GM19099 (cell line): ENCODE results near the gene ADRA2C.

Experiments
- POLR2A ChIP-seq: IDR thresholded peaks from 3 replicates; pipeline ENCODE4 v1.6.1; 2011; ENCODE audit warnings: low read depth; ENCODE audit not compliant: insufficient read length; ENCODE audit errors: extremely low read depth

Gene ADRA2C

GRCh38 chr4:3765271-3766035 lies 732 bp upstream of the ADRA2C start:
- TF ChIP-seq POLR2A: no peak

DNA sequence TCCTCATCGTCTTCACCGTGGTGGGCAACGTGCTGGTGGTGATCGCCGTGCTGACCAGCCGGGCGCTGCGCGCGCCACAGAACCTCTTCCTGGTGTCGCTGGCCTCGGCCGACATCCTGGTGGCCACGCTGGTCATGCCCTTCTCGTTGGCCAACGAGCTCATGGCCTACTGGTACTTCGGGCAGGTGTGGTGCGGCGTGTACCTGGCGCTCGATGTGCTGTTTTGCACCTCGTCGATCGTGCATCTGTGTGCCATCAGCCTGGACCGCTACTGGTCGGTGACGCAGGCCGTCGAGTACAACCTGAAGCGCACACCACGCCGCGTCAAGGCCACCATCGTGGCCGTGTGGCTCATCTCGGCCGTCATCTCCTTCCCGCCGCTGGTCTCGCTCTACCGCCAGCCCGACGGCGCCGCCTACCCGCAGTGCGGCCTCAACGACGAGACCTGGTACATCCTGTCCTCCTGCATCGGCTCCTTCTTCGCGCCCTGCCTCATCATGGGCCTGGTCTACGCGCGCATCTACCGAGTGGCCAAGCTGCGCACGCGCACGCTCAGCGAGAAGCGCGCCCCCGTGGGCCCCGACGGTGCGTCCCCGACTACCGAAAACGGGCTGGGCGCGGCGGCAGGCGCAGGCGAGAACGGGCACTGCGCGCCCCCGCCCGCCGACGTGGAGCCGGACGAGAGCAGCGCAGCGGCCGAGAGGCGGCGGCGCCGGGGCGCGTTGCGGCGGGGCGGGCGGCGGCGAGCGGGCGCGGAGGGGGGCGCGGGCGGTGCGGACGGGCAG lies 792 bp downstream of the ADRA2C start:
- no peak for TF ChIP-seq POLR2A

GRCh38 chr4:3767570-3768288 lies 1.5 kb downstream of the ADRA2C start:
- TF ChIP-seq POLR2A: no peak

DNA sequence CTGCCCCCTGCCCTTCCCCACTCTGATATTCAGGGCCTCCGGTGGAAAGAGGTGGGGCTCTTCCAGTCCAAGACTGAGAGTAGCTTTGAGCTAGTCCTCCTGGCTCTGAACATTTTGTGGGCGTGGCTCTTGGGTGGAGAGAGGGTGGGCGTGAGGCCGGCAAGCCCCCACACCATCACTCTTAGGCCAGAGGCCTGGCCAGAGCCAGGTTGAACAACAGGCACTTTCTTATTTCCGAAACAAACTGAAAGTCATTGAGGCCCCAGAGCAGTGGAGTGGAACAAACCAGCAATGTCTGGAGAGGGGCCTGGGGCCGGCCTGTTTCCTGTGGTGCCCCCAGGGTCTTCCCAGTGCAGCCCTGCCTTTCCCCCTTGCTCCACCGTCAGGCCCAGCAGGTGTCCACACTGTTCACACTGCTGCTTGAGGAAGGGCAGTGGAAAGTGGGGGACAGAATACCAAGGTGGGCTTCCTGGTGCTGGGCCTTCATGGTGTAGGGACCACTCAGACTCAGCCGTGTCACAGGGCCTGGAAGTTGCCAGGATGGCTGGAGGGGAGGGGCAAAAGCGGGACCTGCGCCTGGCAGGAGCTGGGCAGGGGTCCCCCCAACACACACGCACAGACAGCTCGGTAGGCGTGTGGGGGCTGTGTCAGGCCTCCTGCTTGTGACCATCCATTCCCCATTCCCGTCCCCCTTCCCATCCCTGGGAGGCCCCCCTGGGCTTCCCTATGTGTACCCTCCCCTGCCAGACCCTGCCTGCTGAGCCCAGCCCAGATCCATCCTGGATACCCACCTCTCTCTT lies 2.9 kb downstream of the ADRA2C start:
- TF ChIP-seq POLR2A: no peak

GRCh38 chr4:3769642-3770184 lies 3.5 kb downstream of the ADRA2C start:
- TF ChIP-seq POLR2A: no peak

- TF ChIP-seq POLR2A: no peak
Observed at GRCh38 chr4:3770323-3771163, 4.4 kb downstream of the ADRA2C start.

GRCh38 chr4:3771164-3771809 lies 5.1 kb downstream of the ADRA2C start:
- no peak for TF ChIP-seq POLR2A

DNA sequence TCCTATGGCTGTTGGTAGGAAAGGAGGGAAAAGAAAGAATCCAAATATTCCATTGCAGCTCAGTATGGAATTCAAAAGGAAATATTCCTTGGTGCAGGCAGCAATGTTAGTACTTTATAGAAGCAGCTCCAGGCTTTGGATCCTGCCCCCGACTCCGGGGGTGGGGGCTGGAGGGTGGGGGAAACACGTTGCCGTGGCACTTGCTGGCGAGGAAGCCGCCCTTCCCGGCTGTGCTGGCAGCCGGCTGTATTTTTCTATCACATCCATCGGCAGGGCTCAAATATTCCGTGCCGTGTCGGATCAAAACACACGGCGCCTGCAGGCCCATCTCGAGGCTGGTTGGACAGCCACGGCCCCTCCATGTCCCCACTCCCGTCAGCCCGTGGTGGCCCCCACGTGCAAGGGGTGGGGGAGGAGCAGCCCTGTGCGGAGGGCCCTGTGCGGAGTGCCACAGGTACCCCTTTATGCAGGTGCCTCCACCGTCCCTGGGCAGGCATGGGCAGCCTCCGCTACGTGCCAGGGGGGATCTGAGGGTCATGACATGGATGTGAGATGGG lies 5.8 kb downstream of the ADRA2C start:
- TF ChIP-seq POLR2A: no peak

- no peak for TF ChIP-seq POLR2A
Observed at GRCh38 chr4:3772632-3773031, 6.4 kb downstream of the ADRA2C start.

- TF ChIP-seq POLR2A: no peak
Observed at GRCh38 chr4:3773552-3774001, 7.4 kb downstream of the ADRA2C start.

- no peak for TF ChIP-seq POLR2A
Observed at GRCh38 chr4:3774253-3774883, 8.2 kb downstream of the ADRA2C start.

DNA sequence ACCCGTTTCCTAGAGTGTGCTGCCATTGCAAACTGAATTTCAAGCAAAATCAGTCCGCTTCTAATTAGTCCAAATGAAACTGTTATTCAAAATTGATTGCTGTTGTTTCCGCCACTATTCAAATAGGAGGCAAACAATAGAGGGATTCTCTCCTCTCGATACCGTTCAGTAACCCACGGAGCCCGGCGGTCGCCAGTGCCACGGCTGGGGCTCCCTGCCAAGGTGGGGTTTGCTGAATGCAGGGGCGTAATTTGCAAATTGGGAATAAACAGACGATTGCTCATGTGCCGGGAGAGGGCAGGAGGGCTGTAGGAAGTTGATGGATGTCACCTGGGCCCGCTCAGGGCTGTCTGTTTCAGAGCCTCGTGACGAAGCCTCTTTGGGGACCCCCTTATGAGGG lies 8.8 kb downstream of the ADRA2C start:
- no peak for TF ChIP-seq POLR2A
